NK-92 (cell line): ENCODE measurements around the gene CMTM1.
A peak's percentile ranks its signal among the peaks of the same experiment; 100 is the strongest.

ENCODE experiments used
- DNase-seq: peaks from one replicate; lab custom pipeline; 2025; ENCODE audit not compliant: unreplicated experiment; lab: John Stamatoyannopoulos, UW

Gene CMTM1

GRCh38 chr16:66566051-66566901, at the start of gene CMTM1:
CMTM1 (plus strand) TSS chr16:66566439; CDS start chr16:66566514, 75 bp downstream.
- DNase-seq = no peak

DNA sequence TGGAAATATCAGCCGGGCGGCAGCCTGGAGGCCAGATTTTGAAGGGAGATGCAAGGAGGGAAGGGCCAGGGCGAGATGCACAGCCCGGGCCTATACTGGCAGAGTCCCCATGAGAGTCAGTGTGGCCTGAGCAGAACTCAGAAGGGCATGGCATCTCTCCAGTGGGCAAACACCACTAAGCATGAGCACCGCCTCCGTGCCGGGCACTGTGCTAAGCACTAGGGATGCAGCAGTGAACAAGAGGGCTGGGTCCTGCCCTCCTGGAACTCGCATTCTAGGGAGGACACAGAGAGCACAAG, 49.8 kb upstream of the CMTM1 start:
- DNase-seq = no peak

- DNase-seq = no peak
These were observed 49.2 kb upstream of the CMTM1 start for GRCh38 chr16:66516808-66517585.

DNA sequence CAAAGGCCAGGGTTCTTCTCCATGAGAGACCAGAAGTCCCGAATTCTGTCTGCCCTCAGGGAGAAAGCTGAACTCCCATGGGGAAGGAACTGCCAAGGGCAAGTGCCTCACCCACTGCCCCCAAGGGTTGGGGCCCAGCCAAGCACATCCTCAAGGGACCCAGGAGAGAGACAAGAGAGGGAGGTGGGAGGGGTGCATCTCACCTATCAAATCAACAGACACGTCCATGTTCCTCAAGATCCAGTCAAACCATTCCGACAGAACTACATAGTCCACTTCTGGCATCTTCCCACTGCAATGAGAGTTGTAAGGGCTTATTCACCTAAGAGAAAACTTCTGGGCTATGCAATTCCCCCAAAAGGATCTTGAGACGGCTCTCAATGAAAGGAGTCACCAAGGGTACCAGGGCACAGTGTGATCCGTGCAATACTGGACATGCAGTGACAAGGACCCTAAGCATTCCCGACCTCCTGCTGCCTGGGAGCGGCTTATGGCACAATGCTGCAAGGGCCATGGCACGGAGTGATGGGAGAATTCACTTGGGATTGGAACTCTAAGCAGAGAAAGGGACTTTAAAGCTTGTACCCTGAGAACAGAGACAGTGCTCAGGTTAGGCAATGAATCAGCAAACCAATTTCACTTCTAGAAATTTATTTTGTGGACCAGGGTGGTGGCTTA, 48.5 kb upstream of the CMTM1 start:
- DNase-seq = no peak

DNA sequence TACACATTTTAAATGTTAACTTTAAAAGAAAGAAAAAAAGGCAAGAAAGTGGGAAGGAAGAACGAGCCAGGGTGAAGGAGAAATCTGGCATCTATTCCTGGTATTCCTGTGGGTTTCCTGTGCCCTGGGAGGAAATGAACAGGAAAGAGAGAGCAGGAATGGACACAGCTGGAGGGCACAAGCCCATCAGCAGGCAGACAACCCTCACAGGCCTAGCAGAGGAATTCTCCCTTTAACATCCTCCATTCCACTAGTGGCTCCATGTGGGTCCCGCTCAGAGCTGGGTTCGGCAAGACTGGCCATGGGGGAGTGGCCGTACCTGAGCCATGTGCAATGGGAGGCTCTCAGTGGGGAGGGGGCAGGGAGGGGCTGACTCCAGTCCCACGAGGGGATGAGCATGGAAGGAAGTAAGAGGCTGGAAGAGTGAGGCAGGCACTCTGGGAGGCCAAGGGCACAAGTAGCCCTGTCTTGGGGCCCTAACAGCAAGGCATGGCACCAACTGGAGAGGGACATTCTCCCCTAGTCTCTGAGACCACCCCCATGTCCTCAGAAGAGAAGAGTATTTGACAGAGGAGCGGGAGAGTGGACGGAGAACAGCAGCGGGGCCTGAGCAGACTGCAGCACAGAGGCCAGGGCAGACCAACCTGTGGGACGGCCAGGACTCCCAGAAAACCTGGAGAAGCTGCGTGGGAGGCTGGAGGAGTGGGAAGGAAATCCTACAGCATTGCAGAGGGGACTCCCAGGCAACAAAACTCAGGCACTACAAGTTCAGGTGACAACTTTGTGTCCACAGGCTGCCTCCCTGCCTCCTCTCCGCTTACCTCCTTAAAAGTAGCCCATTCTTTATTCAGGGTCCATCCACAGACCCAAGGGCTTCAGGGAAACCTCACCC, 46.5 kb upstream of the CMTM1 start:
- DNase-seq = no peak

DNA sequence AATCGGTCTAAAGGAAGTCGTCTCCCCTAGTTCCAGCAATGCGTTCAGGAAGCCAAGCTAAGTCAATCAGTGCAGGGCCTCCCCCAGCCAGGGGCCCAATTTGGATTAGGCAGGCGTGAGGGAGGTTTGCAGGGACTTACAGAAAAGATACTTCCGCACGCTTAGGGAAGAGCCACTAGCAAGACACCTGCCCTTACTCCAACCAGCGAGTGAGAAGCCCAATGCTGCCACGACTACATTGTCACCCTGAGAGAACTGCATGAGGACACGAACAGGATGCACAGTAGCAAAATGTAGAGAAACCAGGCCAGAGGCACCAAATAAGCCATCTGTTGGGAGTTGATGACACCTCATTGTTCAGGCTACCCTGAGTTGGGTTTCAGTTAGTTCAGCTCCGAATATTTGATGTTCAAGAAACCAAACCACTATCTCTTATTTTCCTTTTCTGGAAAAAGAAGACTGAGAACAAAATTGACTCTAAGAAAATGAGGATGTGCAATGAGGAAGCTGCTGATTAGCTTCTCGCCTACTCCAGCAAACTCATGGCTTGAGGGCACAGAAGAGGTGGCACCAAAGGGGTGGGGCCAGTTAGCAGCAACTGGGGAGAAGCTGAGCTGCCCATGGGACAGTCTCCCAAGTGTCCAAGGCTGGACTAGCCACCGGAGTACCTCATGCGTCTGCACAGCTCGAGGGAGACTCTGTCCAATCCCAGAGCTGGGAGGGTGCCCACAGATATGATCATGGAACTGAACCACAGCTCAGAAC, 45.7 kb upstream of the CMTM1 start:
- DNase-seq = no peak

- DNase-seq = no peak
These were observed 45.0 kb upstream of the CMTM1 start for GRCh38 chr16:66521252-66521713.

- DNase-seq = peak; percentile 47
These were observed 44.1 kb upstream of the CMTM1 start for GRCh38 chr16:66521951-66522771.

DNA sequence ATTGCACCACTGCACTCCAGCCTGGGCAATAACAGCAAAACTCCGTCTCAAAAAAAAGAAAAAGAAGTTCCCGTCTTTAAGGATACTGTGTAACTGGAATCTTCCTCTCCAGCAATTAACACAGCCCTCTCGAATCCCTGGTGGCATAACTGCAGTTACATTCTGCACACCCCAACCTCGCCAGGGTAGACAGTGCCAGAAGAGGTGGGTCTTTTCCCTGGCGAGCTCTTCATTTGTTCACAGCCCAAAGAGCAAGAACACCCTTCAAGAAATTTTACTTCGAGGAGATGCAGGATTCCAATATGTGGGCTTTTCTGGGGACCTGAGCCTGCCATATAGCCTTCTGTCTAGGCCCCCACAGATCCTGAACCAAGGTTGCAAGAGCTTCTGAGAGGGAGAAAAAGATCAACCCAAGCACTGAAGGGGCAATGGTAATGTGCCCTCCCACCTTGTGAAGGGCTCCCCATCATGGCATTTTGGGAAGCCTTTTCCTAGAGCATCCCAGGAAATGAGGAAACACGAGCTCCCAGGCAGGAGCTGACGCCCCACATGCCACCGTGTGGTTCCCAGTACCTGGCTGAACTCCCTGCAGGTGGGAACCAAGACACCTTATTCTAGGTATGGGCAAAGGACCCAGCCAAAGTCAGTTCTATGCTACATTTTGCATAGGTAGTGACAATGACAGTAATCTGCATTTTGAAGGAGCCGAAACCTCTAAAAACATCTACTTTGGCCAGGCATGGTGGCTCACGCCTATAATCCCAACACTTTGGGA, 43.2 kb upstream of the CMTM1 start:
- no peak for DNase-seq

DNA sequence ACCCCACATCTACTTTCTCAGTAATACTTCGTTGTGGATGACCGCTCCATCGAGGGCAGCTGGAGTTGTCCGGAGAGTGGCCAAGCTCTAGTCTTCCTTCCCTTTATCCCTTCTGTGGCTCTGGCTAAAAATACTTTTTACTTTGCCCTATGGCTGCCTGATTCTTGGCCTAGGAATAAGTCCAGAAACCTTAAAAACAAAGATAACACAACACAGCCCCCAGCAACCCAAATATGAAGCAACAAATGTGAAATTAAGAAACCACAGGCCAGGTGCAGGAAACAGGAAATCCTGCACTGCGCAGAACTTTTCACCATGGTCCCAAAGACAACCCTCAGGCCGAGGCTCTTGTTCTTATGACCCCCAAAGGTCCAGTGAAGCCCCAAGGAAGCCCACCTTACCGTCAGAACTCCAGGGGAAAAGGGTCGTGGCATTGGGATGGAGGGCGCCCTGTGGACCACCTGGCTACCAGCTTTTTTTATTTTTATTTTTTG, 42.3 kb upstream of the CMTM1 start:
- no peak for DNase-seq

- no peak for DNase-seq
These were observed 41.6 kb upstream of the CMTM1 start for GRCh38 chr16:66524601-66525164.

DNA sequence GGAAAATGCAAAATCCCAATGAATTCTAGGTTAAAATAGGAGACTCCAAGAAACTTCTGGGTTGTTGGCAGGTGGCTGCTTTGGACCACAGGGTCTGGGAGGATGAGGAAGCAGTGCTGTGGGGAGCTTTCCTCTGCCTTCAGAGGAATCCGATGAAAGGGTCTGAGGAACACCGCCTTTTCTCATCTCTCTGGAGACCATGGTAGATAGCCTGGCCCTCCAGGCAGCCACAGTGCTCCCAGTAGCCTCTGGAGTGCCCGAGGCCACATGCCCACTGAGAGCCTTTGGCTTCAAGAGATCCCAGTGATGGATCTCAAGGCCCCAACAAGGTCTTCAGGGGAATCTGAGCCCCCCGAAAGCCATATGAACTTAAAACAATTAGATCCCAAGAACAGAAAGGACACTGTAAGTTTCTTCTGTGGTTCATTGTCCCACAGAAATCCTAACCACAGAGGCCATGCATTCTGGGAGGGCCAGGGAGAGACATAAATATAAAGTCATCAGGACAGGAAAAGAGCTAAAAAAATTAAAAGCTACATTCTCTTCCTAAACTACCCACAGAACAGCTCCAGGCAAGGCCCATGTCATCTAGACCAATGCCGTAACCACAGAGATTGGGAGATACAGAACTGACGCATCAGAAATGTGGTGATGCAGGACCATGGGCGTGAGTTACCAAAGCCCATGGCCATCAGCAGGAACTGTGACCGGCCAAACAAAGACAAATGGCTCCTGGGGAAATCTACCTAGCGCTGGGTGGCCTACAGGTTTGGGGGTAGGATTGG, 40.7 kb upstream of the CMTM1 start:
- no peak for DNase-seq

- DNase-seq = no peak
These were observed 37.9 kb upstream of the CMTM1 start for GRCh38 chr16:66528294-66528693.

DNA sequence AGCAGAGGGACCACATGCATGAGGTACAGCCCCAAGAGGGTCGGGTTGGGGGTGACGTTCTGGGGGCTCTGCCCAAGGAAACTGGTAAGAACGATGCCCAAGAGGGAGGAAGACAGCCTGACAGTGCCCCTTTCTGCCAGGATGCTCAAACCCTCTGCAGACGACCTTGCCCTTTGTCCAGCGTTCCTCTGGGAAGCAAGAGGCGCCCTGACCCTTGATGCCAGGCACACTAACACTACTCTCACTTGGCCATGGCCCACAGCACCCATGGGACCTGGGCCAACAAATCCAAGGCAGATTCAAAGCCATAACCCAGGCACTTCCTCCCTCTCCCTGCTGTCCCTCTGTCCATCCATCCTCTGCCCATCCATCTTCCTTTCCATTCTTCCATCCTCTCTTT, 36.8 kb upstream of the CMTM1 start:
- DNase-seq = no peak

DNA sequence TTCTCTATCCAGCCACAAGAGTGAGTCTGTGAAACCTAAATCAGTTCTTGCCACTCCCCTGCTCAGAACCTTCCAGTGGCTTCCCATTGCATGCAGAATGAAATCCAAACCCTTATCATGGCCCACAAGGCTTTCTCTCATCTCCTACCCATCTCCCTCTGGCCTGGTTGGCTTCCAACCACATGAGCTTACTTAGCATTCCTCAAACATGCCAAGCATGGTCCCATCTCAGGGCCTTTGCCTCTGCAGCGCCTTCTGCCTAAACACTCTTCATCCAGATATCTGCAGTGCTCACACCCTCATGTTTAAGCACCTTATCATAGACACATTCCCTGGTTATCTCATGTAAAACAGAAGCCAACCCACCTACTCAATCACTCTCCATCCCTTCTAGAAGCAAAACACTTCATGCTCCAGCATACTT, 31.9 kb upstream of the CMTM1 start:
- no peak for DNase-seq

- no peak for DNase-seq
These were observed 29.7 kb upstream of the CMTM1 start for GRCh38 chr16:66536525-66536924.

- no peak for DNase-seq
These were observed 29.0 kb upstream of the CMTM1 start for GRCh38 chr16:66537236-66537635.
